SK-N-SH (cell line): ENCODE measurements around the gene TTC7B. TPM values are rescaled to one million over a fixed set of nuclear protein-coding genes. Genes with fewer than 3 reads are reported as not detected.
A peak's percentile ranks its signal among the peaks of the same experiment; 100 is the strongest.

Experiments
- CTCF ChIA-PET: fragments of 300-600, 350-600 bp; formaldehyde crosslinking; extraction: SDS; loops from one replicate; lab custom pipeline; 2021; lab: Yijun Ruan, JAX
- POLR2A ChIA-PET: fragments of 350-600 bp; sonication (Branson Sonifier 250); formaldehyde crosslinking; extraction: SDS; loops from one replicate; lab custom pipeline; 2020; ENCODE audit warnings: antibody characterized with exemption, inconsistent platforms; lab: Yijun Ruan, JAX
- DNase-seq: peaks from one replicate; pipeline ENCODE4 v3.0.0; 2012
- H2AFZ ChIP-seq: fragments of 200-600 bp; sonication (generic); 2 replicates; pipeline ENCODE4 v1.8.1; 2016; ENCODE audit warnings: antibody characterized with exemption, mild to moderate bottlenecking, low read depth
- H3F3A ChIP-seq: fragments of 200-600 bp; sonication (generic); replicated peaks from 2 replicates; pipeline ENCODE3; 2016; ENCODE audit warnings: antibody characterized with exemption, mild to moderate bottlenecking; ENCODE audit not compliant: insufficient read depth
- H3K27ac ChIP-seq, 2 experiments: fragments of 200-500 bp in 1 of 2; fragments of 200-600 bp in 1 of 2; sonication (Bioruptor generic) in 1 of 2; sonication (generic), shearing (Covaris generic) in 1 of 2; 2 replicates each; pipeline versions ENCODE4 v1.5.1 to v1.6.1; 2014 to 2016; ENCODE audit warnings: low read depth in 2 of 2, inconsistent platforms in 1 of 2, low read length in 1 of 2, mild to moderate bottlenecking in 1 of 2, mixed read lengths in 1 of 2
- H3K27me3 ChIP-seq: fragments of 200-600 bp; sonication (generic), shearing (Covaris generic); 2 replicates; pipeline ENCODE4 v1.6.1; 2016; ENCODE audit warnings: mixed run types; ENCODE audit not compliant: insufficient read depth
- H3K36me3 ChIP-seq, 2 experiments: fragments of 200-500 bp in 1 of 2; fragments of 200-600 bp in 1 of 2; sonication (Bioruptor generic) in 1 of 2; sonication (generic) in 1 of 2; replicated peaks in 1 of 2; 2 replicates each; pipeline versions ENCODE3 to v1.5.1; 2014 to 2016; ENCODE audit warnings: low read length in 1 of 2, mild to moderate bottlenecking in 1 of 2; ENCODE audit not compliant: insufficient read depth in 2 of 2, control insufficient read depth in 1 of 2
- H3K4me1 ChIP-seq, 2 experiments: fragments of 200-500 bp in 1 of 2; fragments of 200-600 bp in 1 of 2; sonication (Bioruptor generic) in 1 of 2; sonication (generic), shearing (Covaris generic) in 1 of 2; 2 replicates each; pipeline versions ENCODE4 v1.5.1 to v1.6.1; 2014 to 2016; ENCODE audit warnings: low read depth in 1 of 2, low read length in 1 of 2, mixed run types in 1 of 2; ENCODE audit not compliant: insufficient read depth in 2 of 2, control insufficient read depth in 1 of 2
- H3K4me2 ChIP-seq: fragments of 200-600 bp; sonication (generic), shearing (Covaris generic); 2 replicates; pipeline ENCODE4 v1.6.1; 2017; ENCODE audit warnings: mixed run types
- H3K4me3 ChIP-seq, 2 experiments: fragments of 200-500 bp in 1 of 2; fragments of 200-600 bp in 1 of 2; sonication (Bioruptor generic) in 1 of 2; sonication (generic), shearing (Covaris generic) in 1 of 2; 2 replicates each; pipeline versions ENCODE4 v1.5.1 to v1.8.1; 2014 to 2016; ENCODE audit warnings: low read depth in 2 of 2, inconsistent platforms in 1 of 2, low read length in 1 of 2, mild to moderate bottlenecking in 1 of 2, mixed read lengths in 1 of 2, moderate library complexity in 1 of 2
- H3K79me2 ChIP-seq: fragments of 200-600 bp; sonication (generic); 2 replicates; pipeline ENCODE4 v1.8.1; 2017; ENCODE audit warnings: mild to moderate bottlenecking; ENCODE audit not compliant: insufficient read depth
- H3K9ac ChIP-seq: fragments of 200-600 bp; sonication (generic); 2 replicates; pipeline ENCODE4 v1.6.1; 2017; ENCODE audit warnings: mixed run types
- H3K9me2 ChIP-seq: fragments of 200-600 bp; sonication (generic); 2 replicates; pipeline ENCODE4 v1.6.1; 2017; ENCODE audit warnings: mixed run types
- H3K9me3 ChIP-seq: fragments of 200-600 bp; sonication (generic); 2 replicates; pipeline ENCODE4 v1.6.1; 2017; ENCODE audit warnings: mixed run types, mild to moderate bottlenecking, moderate library complexity
- H4K20me1 ChIP-seq: fragments of 200-600 bp; sonication (generic); 2 replicates; pipeline ENCODE4 v1.6.1; 2017; ENCODE audit warnings: mild to moderate bottlenecking, mixed run types; ENCODE audit not compliant: insufficient read depth
- CHD2 ChIP-seq: fragments of 150-350 bp; IDR thresholded peaks from 2 replicates; pipeline ENCODE4 v1.6.1; 2018; ENCODE audit warnings: low read length; ENCODE audit not compliant: partially characterized antibody
- CTCF ChIP-seq: fragments of 200-600 bp; sonication (generic); IDR thresholded peaks from 2 replicates; pipeline ENCODE4 v1.6.1; 2017; ENCODE audit warnings: antibody characterized with exemption, mild to moderate bottlenecking, moderate library complexity
- ELF1 ChIP-seq: IDR thresholded peaks from 2 replicates; pipeline ENCODE4 v1.4.0; 2012
- EP300 ChIP-seq, 2 experiments: IDR thresholded peaks; 2 replicates each; pipeline versions ENCODE4 v1.4.0 to v1.6.1; 2012; ENCODE audit warnings: borderline replicate concordance in 1 of 2, low read depth in 1 of 2, low read length in 1 of 2
- FOSL2 ChIP-seq: IDR thresholded peaks from 2 replicates; pipeline ENCODE4 v1.4.0; 2012; ENCODE audit warnings: low read depth, mild to moderate bottlenecking, moderate library complexity, borderline replicate concordance
- FOXJ3 ChIP-seq: sonication (generic); formaldehyde crosslinking; IDR thresholded peaks from 2 replicates; pipeline ENCODE4 v1.5.1; 2020; ENCODE audit warnings: mild to moderate bottlenecking, missing genetic modification reagents
- MEF2A ChIP-seq: IDR thresholded peaks from 2 replicates; pipeline ENCODE4 v1.4.0; 2012; ENCODE audit warnings: low read depth, borderline replicate concordance
- NFIC ChIP-seq: IDR thresholded peaks from 2 replicates; pipeline ENCODE4 v1.4.0; 2012; ENCODE audit warnings: borderline replicate concordance
- RAD21 ChIP-seq: IDR thresholded peaks from 2 replicates; pipeline ENCODE4 v1.6.1; 2012; ENCODE audit warnings: mild to moderate bottlenecking, low read length
- RXRA ChIP-seq: IDR thresholded peaks from 2 replicates; pipeline ENCODE4 v1.4.0; 2012; ENCODE audit warnings: low read depth, mild to moderate bottlenecking, borderline replicate concordance
- SMC3 ChIP-seq: IDR thresholded peaks from 2 replicates; pipeline ENCODE4 v1.6.1; 2012; ENCODE audit warnings: low read depth, low read length, improper control_type of control experiment
- TAF1 ChIP-seq: IDR thresholded peaks from 2 replicates; pipeline ENCODE4 v1.6.1; 2012; ENCODE audit warnings: low read depth, mild to moderate bottlenecking, low read length, moderate library complexity, borderline replicate concordance
- TCF12 ChIP-seq: IDR thresholded peaks from 2 replicates; pipeline ENCODE4 v1.4.0; 2012
- WGBS: methylation state at CpG from one replicate; pipeline ENCODE4 v1.1.6; 2017; ENCODE audit warnings: low lambda C conversion rate; 5-methylcytosine and 5-hydroxymethylcytosine counted together
- polyA plus RNA-seq, 3 experiments: library from polyadenylated mRNA; depleted of rRNA; stranded (reverse); fragments of >200 nt; gene quantifications; 2 replicates each; pipeline ENCODE4 v1.2.3, GENCODE V29; 2012
- TF ChIP-seq, protein P1 (sequence below): fragments of 150-350 bp; IDR thresholded peaks from 2 replicates; pipeline ENCODE4 v1.6.1; 2016; ENCODE audit warnings: mild to moderate bottlenecking, low read depth, low read length

Gene TTC7B
- polyA plus RNA-seq, 1 of the 3 experiments (the other 2 are of a cell fraction) = 43.1 TPM

DNA sequence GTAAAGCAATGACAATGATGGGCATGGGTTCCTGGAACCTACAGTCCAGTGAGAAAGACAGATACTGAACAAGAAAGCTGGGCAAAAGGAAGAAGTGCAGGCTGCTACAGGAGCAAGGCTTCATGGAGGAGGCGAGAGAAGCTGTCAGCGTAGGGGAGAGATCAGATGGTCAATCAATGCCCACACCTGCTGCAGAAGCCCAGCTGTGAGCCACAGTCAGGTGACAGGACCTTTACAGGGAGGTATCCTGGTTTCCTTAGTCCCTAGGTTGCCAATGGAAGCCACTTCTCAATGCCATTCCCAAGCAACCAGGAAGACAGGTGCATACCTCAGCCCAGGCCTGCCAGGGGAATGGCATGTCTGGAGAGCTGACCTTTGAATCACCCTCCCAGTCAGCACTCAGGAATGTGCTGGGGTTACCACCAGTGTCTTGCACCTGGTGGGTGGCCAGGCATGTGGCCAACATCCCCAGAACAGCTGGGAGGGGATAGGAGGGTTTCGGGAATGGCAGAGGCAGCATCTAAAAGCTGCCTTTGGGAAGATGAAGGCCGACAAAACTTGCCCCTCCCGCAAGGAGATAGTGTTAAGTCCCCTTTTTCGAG, 170.3 kb downstream of the TTC7B start:
- H3K9me3 ChIP-seq = no peaks in the 10 kb centered on the region
- no peak overlapping the region for H2AFZ ChIP-seq
- TF ChIP-seq ELF1 = no peak
- TF ChIP-seq CTCF = no peak
- TF ChIP-seq MEF2A = no peak
- peak; percentile 88 for TF ChIP-seq RXRA
- peak; percentile 51 for TF ChIP-seq NFIC
- peak; percentile 90 for TF ChIP-seq TCF12
- 0 out of 2 replicates have a peak, but pooled peaks have one; percentile 30 for TF ChIP-seq FOSL2
- TF ChIP-seq EP300 (IDR thresholded peaks at IDR 0.05; ENCODE audit: borderline replicate concordance in 1 of 2, low read depth in 1 of 2, low read length in 1 of 2) = peak in 1 of 2 experiments; percentile 30; a peak in 1 of 4 replicates
- H3K4me2 ChIP-seq = no peak overlapping the region
- H3K27ac ChIP-seq = no peak overlapping the region
- H3K4me3 ChIP-seq = no peak overlapping the region
- no peaks in the 10 kb centered on the region for H3K27me3 ChIP-seq
- H3K9ac ChIP-seq = no peak overlapping the region
- ChIA-PET CTCF (interaction anchor here (1.4 kb wide), 1 partner anchor 52 kb away, joined by 4 read pairs; no protein-coding TSS in a partner anchor), POLR2A (interaction anchor here (0.6 kb wide), 1 partner anchor 333 kb away, joined by 4 read pairs; no protein-coding TSS in a partner anchor)
- no peaks in the 10 kb centered on the region for H4K20me1 ChIP-seq
- no peaks in the 10 kb centered on the region for H3F3A ChIP-seq
- no peaks in the 10 kb centered on the region for H3K36me3 ChIP-seq
- no peaks in the 10 kb centered on the region for H3K9me2 ChIP-seq
- WGBS = 95% methylated on average over 6 of the region's 6 CpGs
- DNase-seq = no peak
- H3K79me2 ChIP-seq = no peaks in the 10 kb centered on the region
- H3K4me1 ChIP-seq = peaks cover 0 to 5% of the 10 kb centered on the region in 2 experiments; a peak in 1 of 4 replicates

DNA sequence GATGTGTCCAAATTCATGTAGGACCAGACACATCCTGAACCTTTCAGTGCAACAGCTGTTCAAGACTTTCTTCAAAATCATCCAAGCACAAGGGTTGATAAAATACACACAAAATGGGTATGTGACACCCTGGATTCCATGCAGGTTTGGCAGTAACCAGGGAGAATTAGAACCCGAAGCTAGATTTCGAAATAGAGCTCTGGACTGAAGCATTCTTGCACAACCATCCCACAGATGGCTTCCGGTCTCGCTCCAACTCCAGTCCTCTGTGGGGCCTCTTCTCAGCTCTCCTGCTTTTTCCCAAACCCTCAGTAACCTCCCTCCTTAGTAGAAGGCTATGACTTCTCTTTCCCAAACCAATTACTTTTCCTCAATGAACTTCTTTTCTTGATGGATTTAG, 171.3 kb downstream of the TTC7B start:
- Histone ChIP-seq H3K9me2 (no peaks in the 10 kb centered on the region), H3K27me3 (no peaks in the 10 kb centered on the region)
- POLR2A ChIA-PET = no interaction called here
- DNase-seq = no peak
- TF ChIP-seq FOXJ3 (CRISPR knock-in tag) (no peak), SMC3 (no peak), NFIC (no peak), RAD21 (no peak), CHD2 (no peak), TAF1 (no peak)
- TF ChIP-seq, protein P1, sequence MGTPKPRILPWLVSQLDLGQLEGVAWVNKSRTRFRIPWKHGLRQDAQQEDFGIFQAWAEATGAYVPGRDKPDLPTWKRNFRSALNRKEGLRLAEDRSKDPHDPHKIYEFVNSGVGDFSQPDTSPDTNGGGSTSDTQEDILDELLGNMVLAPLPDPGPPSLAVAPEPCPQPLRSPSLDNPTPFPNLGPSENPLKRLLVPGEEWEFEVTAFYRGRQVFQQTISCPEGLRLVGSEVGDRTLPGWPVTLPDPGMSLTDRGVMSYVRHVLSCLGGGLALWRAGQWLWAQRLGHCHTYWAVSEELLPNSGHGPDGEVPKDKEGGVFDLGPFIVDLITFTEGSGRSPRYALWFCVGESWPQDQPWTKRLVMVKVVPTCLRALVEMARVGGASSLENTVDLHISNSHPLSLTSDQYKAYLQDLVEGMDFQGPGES = no peak
- TF ChIP-seq, all 33 proteins: peak for 0
- Histone ChIP-seq H3K27ac (no peak overlapping the region), H3F3A (no peaks in the 10 kb centered on the region), H3K36me3 (no peaks in the 10 kb centered on the region), H3K4me1 (peaks cover 0 to 5% of the 10 kb centered on the region in 2 experiments; a peak in 1 of 4 replicates), H3K4me2 (no peak overlapping the region), H2AFZ (no peak overlapping the region), H3K9ac (no peak overlapping the region), H4K20me1 (no peaks in the 10 kb centered on the region), H3K79me2 (no peaks in the 10 kb centered on the region), H3K4me3 (no peak overlapping the region), H3K9me3 (no peaks in the 10 kb centered on the region)
- CTCF ChIA-PET = no interaction called here
- WGBS = 87% methylated on average over 4 of the region's 4 CpGs
